ENCODE measurements around the gene UPB1. TPM values are rescaled to one million over a fixed set of nuclear protein-coding genes. Genes with fewer than 3 reads are reported as not detected.
A peak's percentile ranks its signal among the peaks of the same experiment; 100 is the strongest.

Gene UPB1
- total and polyA plus RNA-seq, 9 of the 15 experiments (the other 6 are each of a cell fraction or from before 2014, with no cell fraction given), result 0.06 to 0.11 TPM; not detected in 7

DNA sequence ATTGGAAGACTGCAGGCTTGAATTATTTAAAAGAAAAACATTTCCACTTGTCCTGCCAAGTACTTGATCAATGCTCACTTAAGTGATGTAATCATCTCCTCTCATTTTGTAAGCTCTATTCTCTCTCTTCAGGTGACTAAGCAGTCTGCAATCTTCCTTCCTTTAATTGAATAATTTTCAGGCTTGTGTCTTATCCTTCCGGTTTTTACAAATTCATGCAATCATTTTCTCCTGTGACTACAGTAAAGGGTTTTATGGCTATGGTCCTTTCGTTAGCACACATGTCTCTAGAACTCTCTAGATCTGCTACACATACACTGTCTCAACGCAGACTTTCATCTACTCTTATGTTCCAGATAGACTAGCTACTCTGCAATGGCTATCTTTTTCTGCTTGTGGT lies 12.6 kb upstream of the UPB1 start (continued):
- TF ChIP-seq, protein P1, sequence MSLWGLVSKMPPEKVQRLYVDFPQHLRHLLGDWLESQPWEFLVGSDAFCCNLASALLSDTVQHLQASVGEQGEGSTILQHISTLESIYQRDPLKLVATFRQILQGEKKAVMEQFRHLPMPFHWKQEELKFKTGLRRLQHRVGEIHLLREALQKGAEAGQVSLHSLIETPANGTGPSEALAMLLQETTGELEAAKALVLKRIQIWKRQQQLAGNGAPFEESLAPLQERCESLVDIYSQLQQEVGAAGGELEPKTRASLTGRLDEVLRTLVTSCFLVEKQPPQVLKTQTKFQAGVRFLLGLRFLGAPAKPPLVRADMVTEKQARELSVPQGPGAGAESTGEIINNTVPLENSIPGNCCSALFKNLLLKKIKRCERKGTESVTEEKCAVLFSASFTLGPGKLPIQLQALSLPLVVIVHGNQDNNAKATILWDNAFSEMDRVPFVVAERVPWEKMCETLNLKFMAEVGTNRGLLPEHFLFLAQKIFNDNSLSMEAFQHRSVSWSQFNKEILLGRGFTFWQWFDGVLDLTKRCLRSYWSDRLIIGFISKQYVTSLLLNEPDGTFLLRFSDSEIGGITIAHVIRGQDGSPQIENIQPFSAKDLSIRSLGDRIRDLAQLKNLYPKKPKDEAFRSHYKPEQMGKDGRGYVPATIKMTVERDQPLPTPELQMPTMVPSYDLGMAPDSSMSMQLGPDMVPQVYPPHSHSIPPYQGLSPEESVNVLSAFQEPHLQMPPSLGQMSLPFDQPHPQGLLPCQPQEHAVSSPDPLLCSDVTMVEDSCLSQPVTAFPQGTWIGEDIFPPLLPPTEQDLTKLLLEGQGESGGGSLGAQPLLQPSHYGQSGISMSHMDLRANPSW (CRISPR knock-in tag; IDR thresholded peaks at IDR 0.05), result no peak
- TF ChIP-seq MBD2 (IDR thresholded peaks at IDR 0.05; ENCODE audit: borderline replicate concordance, low read depth) (no peak), ZNF551 (CRISPR knock-in tag; IDR thresholded peaks at IDR 0.05) (no peak), FOS (IDR thresholded peaks at IDR 0.05; ENCODE audit: extremely low read depth, insufficient read length) (no peak), SMARCE1 (IDR thresholded peaks at IDR 0.05) (no peak), TRIM24 (IDR thresholded peaks at IDR 0.05) (peak in 1 of 2 experiments; percentile 51; a peak in 1 of 4 replicates), CBX2 (IDR thresholded peaks at IDR 0.05; ENCODE audit: insufficient read depth, low read length, poor library complexity, severe bottlenecking) (no peak), MTA3 (IDR thresholded peaks at IDR 0.05; ENCODE audit: borderline replicate concordance) (no peak), ZNF146 (CRISPR knock-in tag; IDR thresholded peaks at IDR 0.05; ENCODE audit: unreplicated experiment) (no peak)

DNA sequence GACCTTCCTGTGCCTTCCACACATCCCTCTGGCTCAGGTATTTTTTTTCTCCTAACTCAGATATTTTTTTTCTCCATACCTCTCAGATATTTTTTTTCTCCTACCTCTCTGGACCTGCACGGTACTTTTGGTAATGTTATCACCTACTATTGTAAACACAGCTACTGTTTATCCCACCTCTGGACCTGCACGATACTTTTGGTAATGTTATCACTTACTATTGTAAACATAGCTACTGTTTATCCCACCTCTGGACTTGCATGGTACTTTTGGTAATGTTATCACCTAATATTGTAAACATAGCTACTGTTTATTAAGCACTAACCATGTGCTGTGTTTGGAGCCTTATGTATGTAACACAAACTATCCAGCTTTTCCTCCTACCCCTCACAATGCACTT lies 12.1 kb upstream of the UPB1 start:
- ATAC-seq, result no peak
- no peaks in the 10 kb centered on the region for H3K9me3 ChIP-seq (replicated peaks; ENCODE audit: control insufficient read depth, insufficient read depth, low read depth, low read length)
- H3K4me3 ChIP-seq, result no peak overlapping the region
- H3K27ac ChIP-seq (ENCODE audit: extremely low read depth, low read depth, low read length), result no peak overlapping the region
- intact Hi-C loops (cut with micrococcal nuclease), result no loop called here
- H3K4me2 ChIP-seq (ENCODE audit: insufficient read depth, low read length), result no peak overlapping the region
- CTCF ChIA-PET (ENCODE audit: low intra/inter-chr PET ratio), result no interaction called here
- no peak for DNase-seq (ENCODE audit: extremely low read depth in 1 of 4, low spot score in 3 of 4)
- POLR2A ChIA-PET, result interaction anchor here (1.4 to 1.6 kb wide), 2 partner anchors 14 to 72 kb away, joined by 3 to 5 read pairs; partner anchors contain the start of gene GUCD1
- no TSS peak for BruUV-seq (replicated peaks)
- in situ Hi-C loops (cut with MboI), result no loop called here
- FAIRE-seq, result no peak
- H3K79me2 ChIP-seq (ENCODE audit: control insufficient read depth, insufficient read depth, low read length), result no peaks in the 10 kb centered on the region
- H4K20me1 ChIP-seq (replicated peaks; ENCODE audit: control insufficient read depth, insufficient read depth, low read length), result no peaks in the 10 kb centered on the region
- no peaks in the 10 kb centered on the region for H3K36me3 ChIP-seq (ENCODE audit: control insufficient read depth, insufficient read depth, low read length)
- H2AFZ ChIP-seq (ENCODE audit: low read depth, low read length), result 0 out of 2 replicates have a peak overlapping the region, but pooled peaks have one; percentile 35
- no peaks in the 10 kb centered on the region for H3K27me3 ChIP-seq (ENCODE audit: control insufficient read depth in 2 of 2, insufficient read depth in 2 of 2, low read length in 2 of 2)
- WGBS (ENCODE audit: insufficient coverage, low coverage, missing lambda C conversion rate), result 0% methylated on average over 2 of the region's 2 CpGs
- no peaks in the 10 kb centered on the region; a peak in 2 of 5 replicates for H3K4me1 ChIP-seq (replicated peaks in 1 of 2; ENCODE audit: control insufficient read depth in 2 of 2, insufficient read depth in 2 of 2, low read length in 2 of 2)
- no peaks in the 10 kb centered on the region for H3K9me1 ChIP-seq (ENCODE audit: control insufficient read depth, insufficient read depth, low read length)
- no peak overlapping the region for H3K9ac ChIP-seq (ENCODE audit: insufficient read depth in 1 of 2, low read depth in 2 of 2, low read length in 2 of 2)
- no peak for TF ChIP-seq ZSCAN29 (IDR thresholded peaks at IDR 0.05)
- no peak for TF ChIP-seq HDAC3 (IDR thresholded peaks at IDR 0.05; ENCODE audit: borderline replicate concordance, partially characterized antibody)
- no peak for TF ChIP-seq CREB1 (IDR thresholded peaks at IDR 0.05)
- TF ChIP-seq CREB1 (CRISPR knock-in tag; IDR thresholded peaks at IDR 0.05), result no peak
- TF ChIP-seq ZNF146 (CRISPR knock-in tag; IDR thresholded peaks at IDR 0.05; ENCODE audit: unreplicated experiment), result no peak
- TF ChIP-seq SPI1 (IDR thresholded peaks at IDR 0.05; ENCODE audit: borderline replicate concordance, low read depth, low read length), result no peak
- no peak for TF ChIP-seq SRSF1 (IDR thresholded peaks at IDR 0.05; ENCODE audit: low read depth, low read length)
- TF ChIP-seq ILF3 (IDR thresholded peaks at IDR 0.05; ENCODE audit: borderline replicate concordance), result no peak
- TF ChIP-seq NELFE (IDR thresholded peaks at IDR 0.05; ENCODE audit: insufficient read depth, insufficient read length), result no peak
- TF ChIP-seq, protein P2, sequence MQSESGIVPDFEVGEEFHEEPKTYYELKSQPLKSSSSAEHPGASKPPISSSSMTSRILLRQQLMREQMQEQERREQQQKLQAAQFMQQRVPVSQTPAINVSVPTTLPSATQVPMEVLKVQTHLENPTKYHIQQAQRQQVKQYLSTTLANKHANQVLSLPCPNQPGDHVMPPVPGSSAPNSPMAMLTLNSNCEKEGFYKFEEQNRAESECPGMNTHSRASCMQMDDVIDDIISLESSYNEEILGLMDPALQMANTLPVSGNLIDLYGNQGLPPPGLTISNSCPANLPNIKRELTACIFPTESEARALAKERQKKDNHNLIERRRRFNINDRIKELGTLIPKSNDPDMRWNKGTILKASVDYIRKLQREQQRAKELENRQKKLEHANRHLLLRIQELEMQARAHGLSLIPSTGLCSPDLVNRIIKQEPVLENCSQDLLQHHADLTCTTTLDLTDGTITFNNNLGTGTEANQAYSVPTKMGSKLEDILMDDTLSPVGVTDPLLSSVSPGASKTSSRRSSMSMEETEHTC (IDR thresholded peaks at IDR 0.05), result no peak
- TF ChIP-seq, protein P3, sequence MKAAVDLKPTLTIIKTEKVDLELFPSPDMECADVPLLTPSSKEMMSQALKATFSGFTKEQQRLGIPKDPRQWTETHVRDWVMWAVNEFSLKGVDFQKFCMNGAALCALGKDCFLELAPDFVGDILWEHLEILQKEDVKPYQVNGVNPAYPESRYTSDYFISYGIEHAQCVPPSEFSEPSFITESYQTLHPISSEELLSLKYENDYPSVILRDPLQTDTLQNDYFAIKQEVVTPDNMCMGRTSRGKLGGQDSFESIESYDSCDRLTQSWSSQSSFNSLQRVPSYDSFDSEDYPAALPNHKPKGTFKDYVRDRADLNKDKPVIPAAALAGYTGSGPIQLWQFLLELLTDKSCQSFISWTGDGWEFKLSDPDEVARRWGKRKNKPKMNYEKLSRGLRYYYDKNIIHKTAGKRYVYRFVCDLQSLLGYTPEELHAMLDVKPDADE (conservative IDR thresholded peaks at IDR 0.05; ENCODE audit: control insufficient read depth, low read depth, low read length), result no peak

Measured in K562 (cell line).